Measurements from ENCODE around the gene FXYD1.

DNA sequence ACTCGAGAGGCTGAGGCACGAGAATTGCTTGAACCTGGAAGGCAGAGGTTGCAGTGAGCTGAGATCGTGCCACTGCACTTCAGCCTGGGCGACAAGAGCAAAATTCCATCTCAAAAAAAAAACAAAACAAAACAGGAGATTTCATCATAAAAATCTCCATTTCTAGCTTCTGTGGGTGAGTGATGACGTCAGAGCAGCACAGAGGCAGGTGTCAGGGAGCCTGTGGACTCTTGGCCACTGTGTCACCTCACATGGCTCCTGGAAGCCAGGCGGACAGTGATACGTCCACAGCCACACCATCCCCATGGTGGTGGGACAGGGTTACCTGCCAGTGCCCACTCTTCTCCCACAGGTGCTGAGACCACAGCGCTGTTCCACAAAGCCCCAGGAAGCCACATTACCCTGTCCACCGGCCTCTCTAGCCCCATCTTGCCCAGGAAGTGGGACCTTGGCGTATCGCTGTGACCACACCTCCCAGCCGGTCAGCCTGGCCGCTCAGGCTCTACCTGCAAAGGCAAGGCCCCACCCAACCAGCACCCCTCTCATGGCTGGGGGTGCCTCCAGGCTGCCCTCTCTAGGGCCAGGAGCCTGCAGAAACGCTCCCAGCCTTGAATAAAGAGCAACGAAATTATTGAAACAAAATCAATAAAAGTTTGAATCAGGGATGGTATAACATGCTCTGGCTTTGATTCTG lies 25.5 kb upstream of the FXYD1 start:
- TF ChIP-seq, protein P1, sequence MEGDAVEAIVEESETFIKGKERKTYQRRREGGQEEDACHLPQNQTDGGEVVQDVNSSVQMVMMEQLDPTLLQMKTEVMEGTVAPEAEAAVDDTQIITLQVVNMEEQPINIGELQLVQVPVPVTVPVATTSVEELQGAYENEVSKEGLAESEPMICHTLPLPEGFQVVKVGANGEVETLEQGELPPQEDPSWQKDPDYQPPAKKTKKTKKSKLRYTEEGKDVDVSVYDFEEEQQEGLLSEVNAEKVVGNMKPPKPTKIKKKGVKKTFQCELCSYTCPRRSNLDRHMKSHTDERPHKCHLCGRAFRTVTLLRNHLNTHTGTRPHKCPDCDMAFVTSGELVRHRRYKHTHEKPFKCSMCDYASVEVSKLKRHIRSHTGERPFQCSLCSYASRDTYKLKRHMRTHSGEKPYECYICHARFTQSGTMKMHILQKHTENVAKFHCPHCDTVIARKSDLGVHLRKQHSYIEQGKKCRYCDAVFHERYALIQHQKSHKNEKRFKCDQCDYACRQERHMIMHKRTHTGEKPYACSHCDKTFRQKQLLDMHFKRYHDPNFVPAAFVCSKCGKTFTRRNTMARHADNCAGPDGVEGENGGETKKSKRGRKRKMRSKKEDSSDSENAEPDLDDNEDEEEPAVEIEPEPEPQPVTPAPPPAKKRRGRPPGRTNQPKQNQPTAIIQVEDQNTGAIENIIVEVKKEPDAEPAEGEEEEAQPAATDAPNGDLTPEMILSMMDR (IDR thresholded peaks at IDR 0.05; ENCODE audit: control extremely low read depth in 1 of 3, insufficient read depth in 1 of 3, low read depth in 1 of 3, low read length in 3 of 3) = no peak
- TF ChIP-seq, protein P2, sequence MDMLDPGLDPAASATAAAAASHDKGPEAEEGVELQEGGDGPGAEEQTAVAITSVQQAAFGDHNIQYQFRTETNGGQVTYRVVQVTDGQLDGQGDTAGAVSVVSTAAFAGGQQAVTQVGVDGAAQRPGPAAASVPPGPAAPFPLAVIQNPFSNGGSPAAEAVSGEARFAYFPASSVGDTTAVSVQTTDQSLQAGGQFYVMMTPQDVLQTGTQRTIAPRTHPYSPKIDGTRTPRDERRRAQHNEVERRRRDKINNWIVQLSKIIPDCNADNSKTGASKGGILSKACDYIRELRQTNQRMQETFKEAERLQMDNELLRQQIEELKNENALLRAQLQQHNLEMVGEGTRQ (IDR thresholded peaks at IDR 0.05; ENCODE audit: low read length) = no peak
- TF ChIP-seq RAD21 (IDR thresholded peaks at IDR 0.05 in 1 of 2, conservative IDR thresholded peaks at IDR 0.05 in 1 of 2; ENCODE audit: low read depth in 2 of 2, low read length in 2 of 2) (no peak), CHD2 (IDR thresholded peaks at IDR 0.05; ENCODE audit: low read length) (no peak), SRF (IDR thresholded peaks at IDR 0.05; ENCODE audit: low read depth, low read length) (no peak), MAFK (IDR thresholded peaks at IDR 0.05; ENCODE audit: low read depth, low read length) (no peak), POLR2A (IDR thresholded peaks at IDR 0.05; ENCODE audit: control extremely low read depth in 1 of 2, low read depth in 2 of 2, low read length in 2 of 2) (no peak), EP300 (IDR thresholded peaks at IDR 0.05; ENCODE audit: borderline replicate concordance in 1 of 2, low read depth in 2 of 2, low read length in 2 of 2) (no peak)

All from H1 (cell line).